ENCODE results near the gene FCRLA.

GRCh38 chr1:161706113-161706481 lies 932 bp upstream of the FCRLA start:
- no peak for TF ChIP-seq FOSL1 (IDR thresholded peaks at IDR 0.05; ENCODE audit: low read depth)
- no peak for TF ChIP-seq POLR2A (IDR thresholded peaks at IDR 0.05; ENCODE audit: borderline replicate concordance, extremely low read depth, insufficient read depth, insufficient read length)
- no peak for TF ChIP-seq CTCF (IDR thresholded peaks at IDR 0.05 in 2 of 3, conservative IDR thresholded peaks at IDR 0.05 in 1 of 3; ENCODE audit: borderline replicate concordance in 1 of 3, insufficient read depth in 1 of 3, low read depth in 2 of 3, low read length in 2 of 3)
- TF ChIP-seq RAD21 (IDR thresholded peaks at IDR 0.05; ENCODE audit: low read depth), result no peak
